Activated T-cell treated with anti-CD3 and anti-CD28 coated beads, Interleukin-2, amount 50 U/mL, for 24 hours (primary cell): ENCODE results near the gene RGS6.

Source experiments
- DNase-seq: peaks from one replicate; pipeline ENCODE4 v3.0.0-alpha.2; 2020
- H3K27ac Mint-ChIP-seq: 2 replicates; pipeline ENCODE4 v1.8.0; 2020; ENCODE audit warnings: mild to moderate bottlenecking, mixed read lengths
- H3K27me3 Mint-ChIP-seq: 2 replicates; pipeline ENCODE4 v1.8.0; 2020; ENCODE audit warnings: mixed read lengths
- H3K36me3 Mint-ChIP-seq: 2 replicates; pipeline ENCODE4 v1.8.0; 2020; ENCODE audit warnings: low read depth, mixed read lengths
- H3K4me1 Mint-ChIP-seq: 2 replicates; pipeline ENCODE4 v1.8.0; 2020; ENCODE audit warnings: low read depth, mixed read lengths
- H3K4me3 Mint-ChIP-seq: 2 replicates; pipeline ENCODE4 v1.8.0; 2020; ENCODE audit warnings: mild to moderate bottlenecking, moderate library complexity, mixed read lengths
- H3K9me3 Mint-ChIP-seq: 2 replicates; pipeline ENCODE4 v1.8.0; 2020; ENCODE audit warnings: mixed read lengths

RGS6 gene

GRCh38 chr14:72164420-72165228 lies 232.4 kb downstream of the RGS6 start:
- Mint-ChIP-seq H3K4me3 (no peak overlapping the region), H3K9me3 (no peaks in the 10 kb centered on the region), H3K4me1 (peaks cover 3% of the 10 kb centered on the region), H3K27me3 (peaks cover 38% of the 10 kb centered on the region), H3K27ac (no peak overlapping the region), H3K36me3 (no peaks in the 10 kb centered on the region)
- no peak for DNase-seq

GRCh38 chr14:72165229-72165698 lies 233.0 kb downstream of the RGS6 start:
- no peak overlapping the region for H3K27ac Mint-ChIP-seq
- H3K27me3 Mint-ChIP-seq: peaks cover 36% of the 10 kb centered on the region
- H3K4me1 Mint-ChIP-seq: peaks cover 3% of the 10 kb centered on the region
- H3K9me3 Mint-ChIP-seq: no peaks in the 10 kb centered on the region
- H3K36me3 Mint-ChIP-seq: no peaks in the 10 kb centered on the region
- DNase-seq: no peak
- H3K4me3 Mint-ChIP-seq: no peak overlapping the region

GRCh38 chr14:72169521-72169920 lies 237.3 kb downstream of the RGS6 start:
- Mint-ChIP-seq H3K36me3 (no peaks in the 10 kb centered on the region), H3K4me3 (no peak overlapping the region), H3K27me3 (peaks cover 17% of the 10 kb centered on the region), H3K9me3 (no peaks in the 10 kb centered on the region), H3K27ac (no peak overlapping the region), H3K4me1 (peaks cover under 1% of the 10 kb centered on the region)
- DNase-seq: no peak

GRCh38 chr14:72172049-72172448 lies 239.8 kb downstream of the RGS6 start:
- DNase-seq: no peak
- Mint-ChIP-seq H3K27me3 (peaks cover 21% of the 10 kb centered on the region), H3K9me3 (no peaks in the 10 kb centered on the region), H3K36me3 (no peaks in the 10 kb centered on the region), H3K27ac (no peak overlapping the region), H3K4me3 (no peak overlapping the region), H3K4me1 (no peaks in the 10 kb centered on the region)

- Mint-ChIP-seq H3K27ac (no peak overlapping the region), H3K27me3 (peaks cover 16% of the 10 kb centered on the region), H3K4me1 (no peaks in the 10 kb centered on the region), H3K9me3 (no peaks in the 10 kb centered on the region), H3K36me3 (no peaks in the 10 kb centered on the region), H3K4me3 (no peak overlapping the region)
- DNase-seq: no peak
These were observed 240.4 kb downstream of the RGS6 start for GRCh38 chr14:72172597-72172996.

GRCh38 chr14:72173038-72173720 lies 240.9 kb downstream of the RGS6 start:
- Mint-ChIP-seq H3K27me3 (peaks cover 14% of the 10 kb centered on the region), H3K9me3 (no peaks in the 10 kb centered on the region)
- no peak for DNase-seq

GRCh38 chr14:72177251-72177650 lies 245.0 kb downstream of the RGS6 start:
- Mint-ChIP-seq H3K27me3 (peaks cover 23% of the 10 kb centered on the region), H3K36me3 (no peaks in the 10 kb centered on the region), H3K27ac (no peak overlapping the region), H3K9me3 (peaks cover 17% of the 10 kb centered on the region), H3K4me1 (no peaks in the 10 kb centered on the region), H3K4me3 (no peak overlapping the region)
- no peak for DNase-seq

More at GRCh38 chr14:72173038-72173720, 240.9 kb downstream of the RGS6 start:
- Mint-ChIP-seq H3K4me3 (no peak overlapping the region), H3K27ac (no peak overlapping the region), H3K36me3 (no peaks in the 10 kb centered on the region), H3K4me1 (no peaks in the 10 kb centered on the region)

- peaks cover 19% of the 10 kb centered on the region for H3K27me3 Mint-ChIP-seq
- H3K9me3 Mint-ChIP-seq: peaks cover 17% of the 10 kb centered on the region
- no peak overlapping the region for H3K27ac Mint-ChIP-seq
- H3K4me1 Mint-ChIP-seq: peaks cover 5% of the 10 kb centered on the region
- H3K4me3 Mint-ChIP-seq: no peak overlapping the region
- DNase-seq: no peak
- no peaks in the 10 kb centered on the region for H3K36me3 Mint-ChIP-seq
These were observed 246.3 kb downstream of the RGS6 start for GRCh38 chr14:72178517-72178916.

- DNase-seq: no peak
- no peaks in the 10 kb centered on the region for H3K36me3 Mint-ChIP-seq
- peaks cover 5% of the 10 kb centered on the region for H3K4me1 Mint-ChIP-seq
- peaks cover 17% of the 10 kb centered on the region for H3K9me3 Mint-ChIP-seq
- peaks cover 11% of the 10 kb centered on the region for H3K27me3 Mint-ChIP-seq
- no peak overlapping the region for H3K27ac Mint-ChIP-seq
- no peak overlapping the region for H3K4me3 Mint-ChIP-seq
These were observed 250.6 kb downstream of the RGS6 start for GRCh38 chr14:72182708-72183432.

- Mint-ChIP-seq H3K27me3 (peaks cover 15% of the 10 kb centered on the region), H3K27ac (no peak overlapping the region), H3K4me1 (peaks cover 5% of the 10 kb centered on the region), H3K4me3 (no peak overlapping the region), H3K36me3 (no peaks in the 10 kb centered on the region), H3K9me3 (peaks cover 16% of the 10 kb centered on the region)
- no peak for DNase-seq
These were observed 251.4 kb downstream of the RGS6 start for GRCh38 chr14:72183631-72184030.

- no peak overlapping the region for H3K27ac Mint-ChIP-seq
- peaks cover 5% of the 10 kb centered on the region for H3K27me3 Mint-ChIP-seq
- H3K36me3 Mint-ChIP-seq: no peaks in the 10 kb centered on the region
- no peak for DNase-seq
- H3K4me1 Mint-ChIP-seq: peaks cover 5% of the 10 kb centered on the region
- no peaks in the 10 kb centered on the region for H3K9me3 Mint-ChIP-seq
- no peak overlapping the region for H3K4me3 Mint-ChIP-seq
These were observed 254.3 kb downstream of the RGS6 start for GRCh38 chr14:72186523-72186922.

- Mint-ChIP-seq H3K27ac (no peak overlapping the region), H3K27me3 (peaks cover 9% of the 10 kb centered on the region), H3K4me1 (no peaks in the 10 kb centered on the region), H3K36me3 (no peaks in the 10 kb centered on the region), H3K9me3 (peaks cover 5% of the 10 kb centered on the region), H3K4me3 (no peak overlapping the region)
- no peak for DNase-seq
These were observed 264.2 kb downstream of the RGS6 start for GRCh38 chr14:72196237-72197015.

GRCh38 chr14:72201645-72202044 lies 269.4 kb downstream of the RGS6 start:
- Mint-ChIP-seq H3K27me3 (peaks cover 9% of the 10 kb centered on the region), H3K4me3 (no peak overlapping the region), H3K36me3 (no peaks in the 10 kb centered on the region), H3K4me1 (no peaks in the 10 kb centered on the region), H3K9me3 (no peaks in the 10 kb centered on the region), H3K27ac (no peak overlapping the region)
- no peak for DNase-seq

- Mint-ChIP-seq H3K4me3 (no peak overlapping the region), H3K27ac (no peak overlapping the region), H3K4me1 (no peaks in the 10 kb centered on the region), H3K36me3 (no peaks in the 10 kb centered on the region), H3K9me3 (peaks cover 2% of the 10 kb centered on the region), H3K27me3 (peaks cover 11% of the 10 kb centered on the region)
- no peak for DNase-seq
These were observed 281.2 kb downstream of the RGS6 start for GRCh38 chr14:72213424-72213823.
